Stimulated activated memory B cell treated with anti-CD40 and anti-IgM and Interleukin-4, amounts not matched to agents 10 μg/mL and 1 μg/mL and 100 μg/mL, for 72 hours (primary cell): ENCODE results near the gene MRPL48.

Experiments
- ATAC-seq: fragments of 150-1000 bp; cut with Tn5 transposase; 2 replicates; pipeline ENCODE4 v1.10.0; 2021
- H3K27ac Mint-ChIP-seq: one replicate; pipeline ENCODE4 v1.8.0; 2022; ENCODE audit warnings: mild to moderate bottlenecking, mixed read lengths
- H3K27me3 Mint-ChIP-seq: one replicate; pipeline ENCODE4 v1.8.0; 2022; ENCODE audit warnings: mixed read lengths
- H3K36me3 Mint-ChIP-seq: one replicate; pipeline ENCODE4 v1.8.0; 2022; ENCODE audit warnings: mixed read lengths
- H3K4me1 Mint-ChIP-seq: one replicate; pipeline ENCODE4 v1.8.0; 2022; ENCODE audit warnings: mixed read lengths
- H3K4me3 Mint-ChIP-seq: one replicate; pipeline ENCODE4 v1.8.0; 2022; ENCODE audit warnings: mild to moderate bottlenecking, moderate library complexity, mixed read lengths
- H3K9me3 Mint-ChIP-seq: one replicate; pipeline ENCODE4 v1.8.0; 2022; ENCODE audit warnings: mixed read lengths

MRPL48 gene

DNA sequence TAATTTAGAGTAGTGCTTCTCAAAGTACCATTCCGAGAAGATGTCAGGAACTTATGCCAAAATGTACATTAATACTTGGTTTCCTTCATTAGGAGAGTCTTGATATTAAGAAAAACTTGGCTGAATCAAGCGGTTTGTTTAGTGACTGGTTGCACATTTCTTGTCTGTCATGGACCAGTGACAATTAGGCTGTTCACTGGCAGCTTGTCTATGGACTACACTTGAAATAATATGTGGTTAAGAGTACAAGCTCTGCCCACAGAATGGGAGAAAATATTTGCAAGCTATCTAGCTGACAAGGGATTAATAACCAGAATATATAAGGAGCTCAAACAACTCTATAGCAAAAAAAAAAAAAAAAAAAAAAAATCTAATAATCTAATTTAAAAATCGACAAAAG is 64.4 kb downstream of the MRPL48 start:
- Mint-ChIP-seq H3K4me1 (peaks cover 7% of the 10 kb centered on the region), H3K4me3 (no peak overlapping the region), H3K27ac (no peak overlapping the region), H3K36me3 (peaks cover 69% of the 10 kb centered on the region), H3K27me3 (no peaks in the 10 kb centered on the region), H3K9me3 (no peaks in the 10 kb centered on the region)
- ATAC-seq = no peak

DNA sequence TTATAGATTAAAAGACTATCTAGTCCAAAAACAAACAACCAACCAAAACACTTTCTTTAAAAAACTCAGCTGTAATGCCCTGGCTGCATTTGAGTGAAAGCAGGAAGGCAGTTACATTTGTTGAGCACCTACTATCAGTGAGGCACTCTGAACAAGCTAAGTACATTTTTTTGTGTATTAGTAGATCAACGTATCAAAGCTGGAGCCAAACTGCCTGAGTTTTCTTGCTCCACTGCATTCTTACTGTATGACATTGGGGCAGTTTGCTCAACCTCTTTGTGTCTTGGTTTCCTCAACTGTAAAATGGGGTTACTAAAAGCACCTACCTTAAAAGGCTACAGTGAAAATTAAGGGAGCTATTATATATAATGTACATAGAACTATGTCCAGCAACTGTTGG is 67.0 kb downstream of the MRPL48 start:
- Mint-ChIP-seq H3K27ac (no peak overlapping the region), H3K36me3 (peaks cover 60% of the 10 kb centered on the region), H3K27me3 (no peaks in the 10 kb centered on the region), H3K4me1 (no peaks in the 10 kb centered on the region), H3K4me3 (no peak overlapping the region), H3K9me3 (no peaks in the 10 kb centered on the region)
- ATAC-seq = no peak

DNA sequence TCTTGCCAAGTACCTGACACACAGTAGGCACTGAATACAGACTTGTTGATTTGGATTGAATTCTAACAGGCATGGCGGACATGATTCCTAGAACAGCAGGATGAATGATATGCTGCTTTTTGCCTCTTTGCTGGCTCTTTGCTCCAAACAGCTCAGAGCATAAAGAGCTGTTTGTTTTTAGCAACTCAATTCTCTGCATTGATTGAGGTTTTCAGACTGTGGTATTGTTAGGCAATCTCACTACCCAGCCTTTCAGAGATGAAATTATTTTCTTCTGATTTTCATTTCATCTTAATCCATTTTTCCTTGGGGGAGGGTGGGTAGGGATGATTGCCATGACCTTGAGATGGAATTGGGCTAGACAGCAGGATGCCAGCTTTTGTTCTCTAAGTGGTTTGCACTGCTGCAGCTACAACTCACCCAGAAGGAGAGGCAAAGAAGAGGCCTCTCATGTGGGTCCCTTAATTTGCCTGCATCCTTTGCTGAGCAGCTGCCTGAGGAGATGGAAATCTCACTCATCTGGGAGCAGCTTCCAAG is 68.4 kb downstream of the MRPL48 start:
- Mint-ChIP-seq H3K4me3 (no peak overlapping the region), H3K9me3 (no peaks in the 10 kb centered on the region), H3K27me3 (no peaks in the 10 kb centered on the region), H3K4me1 (no peaks in the 10 kb centered on the region), H3K27ac (no peak overlapping the region), H3K36me3 (peaks cover 64% of the 10 kb centered on the region)
- ATAC-seq = no peak

DNA sequence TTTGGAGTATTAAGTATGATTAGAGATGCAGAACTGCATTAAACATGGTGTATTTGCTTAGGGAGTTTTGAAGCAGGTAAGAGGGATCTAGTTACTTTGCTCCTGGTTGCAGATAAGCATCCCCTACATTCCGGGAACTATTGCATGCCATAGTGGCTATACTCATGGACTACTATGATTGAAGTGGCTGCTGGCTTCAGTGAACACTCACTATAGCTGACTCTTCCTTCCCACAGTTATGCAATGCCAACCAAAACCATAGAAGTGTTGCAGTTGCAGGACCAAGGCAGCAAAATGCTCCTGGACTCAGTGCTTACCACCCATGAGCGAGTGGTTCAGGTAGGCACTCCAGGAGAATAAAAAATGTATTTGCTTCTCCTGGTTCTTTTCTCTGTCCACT is 72.0 kb downstream of the MRPL48 start:
- ATAC-seq = no peak
- no peak overlapping the region for H3K27ac Mint-ChIP-seq
- H3K36me3 Mint-ChIP-seq = peaks cover 66% of the 10 kb centered on the region
- H3K9me3 Mint-ChIP-seq = no peaks in the 10 kb centered on the region
- no peaks in the 10 kb centered on the region for H3K4me1 Mint-ChIP-seq
- H3K4me3 Mint-ChIP-seq = no peak overlapping the region
- H3K27me3 Mint-ChIP-seq = no peaks in the 10 kb centered on the region

DNA sequence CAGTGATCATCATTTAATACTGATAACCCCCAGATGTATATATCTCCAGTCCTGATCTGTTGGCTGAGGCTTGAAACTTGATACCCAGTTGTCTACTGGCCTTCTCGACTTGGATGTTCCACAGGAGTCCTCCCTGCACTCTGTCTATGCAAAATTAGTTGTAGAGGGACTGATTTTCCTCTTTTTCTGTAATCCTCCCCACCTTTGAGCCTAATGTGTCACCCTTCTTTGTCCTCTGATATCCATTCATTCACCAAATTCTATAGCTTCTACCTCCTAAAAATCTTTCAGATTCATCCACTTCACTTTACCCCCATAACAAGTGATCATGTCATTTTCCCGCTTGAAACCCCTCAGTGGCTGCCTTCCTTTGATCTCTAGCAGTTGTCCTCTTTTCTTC is 72.5 kb downstream of the MRPL48 start:
- Mint-ChIP-seq H3K4me1 (no peaks in the 10 kb centered on the region), H3K27ac (no peak overlapping the region)

DNA sequence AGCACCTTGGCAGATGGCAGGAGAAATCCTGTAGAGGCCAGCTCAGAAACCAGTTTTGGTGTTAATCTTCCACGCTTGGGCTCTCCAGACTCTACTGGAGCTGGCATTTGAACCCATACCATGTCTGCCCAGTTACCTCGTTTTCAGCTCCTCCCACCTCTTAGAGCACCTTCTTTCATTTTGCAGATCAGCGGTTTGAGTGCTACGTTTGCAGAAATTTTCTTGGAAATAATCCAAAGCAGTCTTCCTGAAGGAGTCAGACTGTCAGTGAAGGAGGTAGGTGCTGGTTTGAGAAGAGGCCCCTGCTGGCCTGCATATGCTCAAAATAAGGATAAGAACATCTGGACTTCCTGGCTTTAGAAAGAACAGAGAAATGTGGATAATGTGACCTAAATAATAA is 75.3 kb downstream of the MRPL48 start:
- no peaks in the 10 kb centered on the region for H3K27me3 Mint-ChIP-seq
- no peaks in the 10 kb centered on the region for H3K9me3 Mint-ChIP-seq
- peaks cover 64% of the 10 kb centered on the region for H3K36me3 Mint-ChIP-seq
- H3K4me3 Mint-ChIP-seq = no peak overlapping the region
- no peaks in the 10 kb centered on the region for H3K4me1 Mint-ChIP-seq
- no peak overlapping the region for H3K27ac Mint-ChIP-seq
- no peak for ATAC-seq

More for the DNA sequence above, 72.5 kb downstream of the MRPL48 start:
- H3K36me3 Mint-ChIP-seq = peaks cover 68% of the 10 kb centered on the region
- no peaks in the 10 kb centered on the region for H3K9me3 Mint-ChIP-seq
- H3K27me3 Mint-ChIP-seq = no peaks in the 10 kb centered on the region
- no peak for ATAC-seq
- no peak overlapping the region for H3K4me3 Mint-ChIP-seq

DNA sequence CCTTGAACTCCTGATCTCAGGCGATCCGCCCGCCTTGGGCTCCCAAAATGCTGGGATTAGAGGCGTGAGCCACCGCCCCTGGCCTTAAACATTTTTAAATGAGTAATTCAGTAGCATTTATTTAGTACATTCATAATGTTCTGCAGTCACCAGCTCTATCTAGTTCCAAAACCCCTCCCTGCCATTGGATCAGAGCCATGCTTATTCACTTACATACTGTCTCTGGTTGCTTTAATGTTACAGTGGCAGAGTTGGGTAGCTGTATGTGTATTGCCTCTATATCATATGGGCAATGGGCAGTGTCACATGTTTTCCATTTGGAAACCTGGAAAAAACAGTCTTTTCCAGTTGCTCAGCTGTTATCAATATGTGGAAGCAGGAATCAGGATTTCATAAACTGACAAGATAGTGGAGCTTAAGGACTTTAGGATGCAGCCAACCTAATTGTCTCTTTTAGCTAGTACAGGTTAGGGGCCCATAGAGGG is 78.5 kb downstream of the MRPL48 start:
- no peak overlapping the region for H3K4me3 Mint-ChIP-seq
- H3K4me1 Mint-ChIP-seq = no peaks in the 10 kb centered on the region
- no peak for ATAC-seq
- H3K27ac Mint-ChIP-seq = no peak overlapping the region
- no peaks in the 10 kb centered on the region for H3K27me3 Mint-ChIP-seq
- H3K36me3 Mint-ChIP-seq = peaks cover 34% of the 10 kb centered on the region
- H3K9me3 Mint-ChIP-seq = no peaks in the 10 kb centered on the region

DNA sequence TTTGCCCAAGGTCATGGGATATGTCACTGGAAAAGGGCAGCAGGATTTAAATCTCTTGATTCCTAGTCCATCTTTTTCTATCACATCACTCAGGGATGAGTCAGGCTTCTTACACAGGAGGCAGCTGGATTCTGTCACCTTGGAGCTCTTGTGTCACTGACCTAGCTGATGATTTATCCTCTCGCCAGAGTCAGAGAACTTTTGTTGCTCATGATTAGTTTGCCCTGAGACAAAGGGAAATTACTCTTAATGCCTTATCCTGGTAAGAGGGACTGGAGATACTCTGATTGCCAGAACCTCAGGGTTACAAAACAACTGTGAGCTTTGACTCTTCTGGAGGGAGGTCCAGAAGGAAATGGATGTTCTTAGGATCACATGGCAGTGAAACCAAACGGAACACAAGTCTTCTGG is 78.9 kb downstream of the MRPL48 start:
- Mint-ChIP-seq H3K4me1 (no peaks in the 10 kb centered on the region), H3K36me3 (peaks cover 34% of the 10 kb centered on the region), H3K4me3 (no peak overlapping the region), H3K27me3 (no peaks in the 10 kb centered on the region), H3K9me3 (no peaks in the 10 kb centered on the region), H3K27ac (no peak overlapping the region)
- ATAC-seq = no peak

DNA sequence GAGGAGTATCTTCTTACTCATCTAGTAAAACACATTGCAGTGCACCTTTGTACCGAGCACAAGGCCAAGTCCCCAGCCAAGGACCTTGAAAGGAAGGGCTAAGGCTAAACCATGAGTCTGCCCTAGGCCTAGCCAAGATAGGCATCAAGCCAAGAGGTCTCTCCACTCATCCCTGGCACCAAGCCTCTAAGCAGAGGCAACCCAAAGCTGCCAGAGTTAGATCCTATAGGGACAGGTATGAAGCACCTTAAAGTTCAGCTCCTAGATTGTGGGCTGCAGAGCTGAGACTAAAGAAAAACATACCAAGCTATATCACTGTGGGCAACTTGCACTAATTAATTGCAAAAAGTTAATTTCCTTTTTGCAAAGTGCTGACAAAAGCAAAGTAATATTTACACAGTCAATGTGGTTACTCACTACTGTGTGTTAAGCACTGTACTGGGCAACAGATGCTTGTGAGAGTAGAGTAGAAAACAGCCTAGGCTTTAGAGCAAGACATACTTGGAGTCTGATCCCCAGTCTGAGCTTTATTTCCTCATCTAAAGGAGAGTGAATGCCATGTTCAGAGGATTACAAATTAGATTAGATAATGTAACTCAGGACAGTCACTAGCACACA is 81.8 kb downstream of the MRPL48 start:
- H3K27me3 Mint-ChIP-seq = no peaks in the 10 kb centered on the region
- H3K9me3 Mint-ChIP-seq = no peaks in the 10 kb centered on the region
- H3K27ac Mint-ChIP-seq = peak overlapping the region; percentile 46
- no peak overlapping the region for H3K4me3 Mint-ChIP-seq
- H3K36me3 Mint-ChIP-seq = peaks cover 29% of the 10 kb centered on the region
- peaks cover 6% of the 10 kb centered on the region for H3K4me1 Mint-ChIP-seq
- ATAC-seq = no peak

DNA sequence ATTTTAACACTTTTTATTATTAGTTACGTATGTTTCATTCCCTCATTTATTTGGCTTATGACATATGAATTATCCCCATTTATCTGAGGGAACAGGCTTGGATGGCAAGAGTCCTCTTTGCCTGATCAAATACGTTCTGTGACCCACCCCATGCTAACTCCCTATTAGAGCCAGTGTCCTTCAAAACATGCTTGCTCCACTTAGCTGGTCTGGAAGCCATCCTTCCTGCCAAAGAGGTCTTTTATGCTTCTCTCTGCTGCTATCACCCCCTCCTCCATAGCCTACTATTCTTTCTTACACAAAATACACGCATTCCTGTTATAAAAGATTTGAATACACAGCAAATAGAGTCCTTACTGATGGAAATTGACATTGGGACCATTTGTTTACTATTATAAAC is 82.6 kb downstream of the MRPL48 start:
- no peak for ATAC-seq
- peaks cover 15% of the 10 kb centered on the region for H3K4me1 Mint-ChIP-seq
- H3K27me3 Mint-ChIP-seq = no peaks in the 10 kb centered on the region
- H3K36me3 Mint-ChIP-seq = peaks cover 22% of the 10 kb centered on the region
- no peak overlapping the region for H3K27ac Mint-ChIP-seq
- H3K9me3 Mint-ChIP-seq = no peaks in the 10 kb centered on the region
- H3K4me3 Mint-ChIP-seq = no peak overlapping the region

DNA sequence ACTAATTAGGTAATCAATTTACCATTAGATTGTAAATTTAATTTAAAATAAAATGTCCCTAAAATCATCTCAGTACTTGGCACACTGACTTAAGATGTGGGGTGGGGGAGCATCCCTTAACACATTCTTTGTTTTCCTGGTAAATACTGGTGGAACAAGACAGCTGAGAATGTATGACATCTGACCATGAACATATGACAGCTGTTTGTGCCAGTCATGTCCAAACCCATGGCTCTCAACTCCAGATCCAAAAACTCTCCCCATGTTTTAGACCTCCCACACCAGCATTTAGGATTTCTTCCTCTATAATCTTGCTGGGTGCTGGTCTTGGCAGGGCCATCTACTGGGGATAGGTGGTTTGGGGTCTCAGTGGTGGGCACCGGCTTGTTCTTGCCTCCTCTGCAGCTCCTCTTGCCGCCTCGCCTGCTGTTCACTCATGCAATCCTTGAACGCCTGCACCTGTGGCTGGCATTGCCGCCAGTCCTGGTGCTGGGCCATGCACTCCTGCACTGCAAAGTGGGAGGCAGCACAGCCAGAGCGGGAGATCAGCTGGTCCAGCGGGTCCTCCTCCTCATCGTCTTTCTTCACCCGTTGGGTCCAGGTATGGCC is 85.2 kb downstream of the MRPL48 start:
- Mint-ChIP-seq H3K27ac (peak overlapping the region; percentile 37), H3K9me3 (no peaks in the 10 kb centered on the region), H3K4me3 (no peak overlapping the region), H3K27me3 (no peaks in the 10 kb centered on the region), H3K4me1 (peaks cover 29% of the 10 kb centered on the region), H3K36me3 (peaks cover 25% of the 10 kb centered on the region)
- ATAC-seq = no peak

DNA sequence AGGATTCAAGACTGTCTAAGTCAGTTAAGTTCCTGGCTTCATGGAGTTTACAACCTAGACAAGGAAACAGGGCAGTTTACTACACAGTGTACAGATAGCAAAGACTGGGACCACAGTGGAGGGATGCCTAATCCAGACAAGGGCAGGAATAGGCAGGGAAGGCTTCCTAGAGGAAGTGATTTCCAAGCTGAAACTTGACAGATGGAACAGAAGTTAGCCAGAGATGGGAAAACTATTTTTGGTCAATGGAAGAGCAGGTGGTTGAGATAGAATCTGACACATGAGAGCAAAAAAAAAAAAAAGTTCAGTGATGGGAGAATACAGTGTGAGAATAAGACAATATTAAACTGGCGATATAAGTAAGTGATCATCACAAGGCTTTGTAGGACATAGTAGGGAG is 87.7 kb downstream of the MRPL48 start:
- H3K27me3 Mint-ChIP-seq = no peaks in the 10 kb centered on the region
- peaks cover 29% of the 10 kb centered on the region for H3K4me1 Mint-ChIP-seq
- H3K9me3 Mint-ChIP-seq = no peaks in the 10 kb centered on the region
- peak overlapping the region; percentile 97 for H3K4me3 Mint-ChIP-seq
- no peak for ATAC-seq
- peaks cover 25% of the 10 kb centered on the region for H3K36me3 Mint-ChIP-seq
- H3K27ac Mint-ChIP-seq = peak overlapping the region; percentile 94

DNA sequence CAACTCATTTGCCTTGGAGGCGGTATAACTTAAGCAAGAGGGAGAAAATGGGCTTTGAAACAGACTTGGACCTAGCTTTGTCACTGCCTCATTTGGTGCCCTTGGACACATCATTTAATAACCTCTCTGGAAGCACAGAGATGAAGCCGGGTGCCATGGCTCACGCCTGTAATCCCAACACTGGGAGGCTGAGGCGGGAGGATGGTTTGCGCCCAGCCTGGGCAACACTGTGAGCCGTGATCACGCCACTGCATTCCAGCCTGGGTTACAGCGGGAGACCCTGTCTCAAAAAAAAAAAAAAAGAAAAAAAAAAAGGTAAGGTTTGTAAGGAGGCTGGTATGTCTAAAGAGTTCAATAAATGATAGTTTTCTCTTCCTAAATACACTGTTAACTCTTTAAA is 88.2 kb downstream of the MRPL48 start:
- Mint-ChIP-seq H3K4me1 (peaks cover 29% of the 10 kb centered on the region), H3K9me3 (no peaks in the 10 kb centered on the region), H3K36me3 (peaks cover 25% of the 10 kb centered on the region), H3K27ac (peak overlapping the region; percentile 94), H3K27me3 (no peaks in the 10 kb centered on the region), H3K4me3 (peak overlapping the region; percentile 97)
- ATAC-seq = no peak

DNA sequence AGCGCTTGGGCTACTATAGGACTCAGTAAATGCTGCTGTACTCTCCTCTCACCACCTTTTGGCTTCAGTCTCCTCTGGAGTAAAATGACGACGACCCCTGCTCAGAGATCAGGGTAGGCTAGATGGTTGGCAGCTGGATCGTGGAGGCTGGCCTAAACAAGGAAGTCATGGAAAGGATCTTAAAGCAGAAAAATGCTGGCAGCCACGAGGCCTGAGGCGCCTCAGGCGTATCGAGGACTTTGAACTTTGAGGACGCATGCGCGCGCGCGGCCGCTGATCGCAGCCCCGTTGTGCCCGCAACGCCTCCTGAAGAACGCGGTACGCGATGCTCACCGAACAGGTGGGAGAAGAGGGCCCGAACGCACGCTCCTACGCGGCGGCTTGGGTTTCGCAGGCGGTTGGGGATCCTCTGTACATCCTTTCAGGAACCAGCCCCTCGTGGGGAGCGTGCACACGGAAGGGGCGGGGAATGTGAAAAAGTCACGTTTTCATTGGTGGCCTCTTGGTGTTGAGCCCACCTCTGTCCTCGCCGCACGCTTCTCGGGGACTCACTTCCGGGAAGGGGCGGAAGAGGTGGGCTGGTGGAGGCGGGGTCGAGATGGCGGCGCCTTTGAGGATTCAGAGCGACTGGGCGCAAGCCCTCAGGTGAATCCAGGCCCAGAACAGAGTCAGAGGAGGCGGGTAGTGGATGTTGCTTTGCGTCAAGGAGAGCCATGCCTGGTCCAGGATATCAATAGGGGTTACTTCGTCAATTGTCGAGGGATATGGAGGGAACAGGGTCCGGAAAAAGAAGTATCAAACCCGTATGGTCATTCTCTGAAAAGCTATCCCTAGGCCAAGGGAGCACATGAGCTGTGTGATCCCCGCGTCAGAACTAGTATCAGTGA is 89.0 kb downstream of the MRPL48 start, which contains the start of the genes COA4 and PAAF1:
Gene COA4 (minus strand): TSS at position 423 of the 887 bp plus-strand sequence. CDS start 3,468 bp downstream, outside the sequence.
Gene PAAF1 (plus strand): TSS at position 576 of the 887 bp plus-strand sequence. CDS start 23 bp downstream, at position 599.
- Mint-ChIP-seq H3K4me1 (peaks cover 29% of the 10 kb centered on the region), H3K27ac (peak within 1 kb of the TSS; percentile 94), H3K36me3 (peaks cover 20% of the 10 kb centered on the region), H3K4me3 (peak within 1 kb of the TSS; percentile 97), H3K27me3 (no peaks in the 10 kb centered on the region), H3K9me3 (no peaks in the 10 kb centered on the region)
- peak; percentile 99 for ATAC-seq

DNA sequence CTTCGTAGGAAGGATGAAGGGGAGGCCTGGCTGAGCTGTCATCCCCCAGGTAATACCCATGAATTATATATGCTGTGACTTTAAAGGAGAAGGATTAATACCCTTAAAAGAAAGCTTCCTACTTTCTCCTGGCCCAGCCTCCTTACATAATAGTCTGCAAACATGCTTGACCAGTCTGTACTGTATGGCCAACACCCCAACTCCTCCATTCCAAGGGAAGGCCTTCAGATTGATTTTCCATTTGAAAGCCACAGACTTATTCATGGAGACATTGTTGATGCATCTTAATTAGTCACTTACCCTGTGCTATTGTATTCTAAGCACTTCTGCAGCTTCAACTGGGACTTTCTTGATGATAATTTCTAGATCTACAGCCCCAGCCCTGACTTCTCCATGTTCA is 91.1 kb downstream of the MRPL48 start:
- Mint-ChIP-seq H3K27ac (no peak overlapping the region), H3K27me3 (no peaks in the 10 kb centered on the region), H3K9me3 (no peaks in the 10 kb centered on the region), H3K4me1 (peaks cover 29% of the 10 kb centered on the region), H3K4me3 (no peak overlapping the region), H3K36me3 (peaks cover 15% of the 10 kb centered on the region)
- no peak for ATAC-seq
